Neural cell (in vitro differentiated cells): ENCODE data around the gene EML4.

Source experiments
- POLR2AphosphoS5 ChIP-seq: IDR thresholded peaks from 2 replicates; pipeline ENCODE4 v1.6.1; 2012
- RAD21 ChIP-seq: fragments of 450-650 bp; conservative IDR thresholded peaks from 2 replicates; pipeline ENCODE4 v1.6.1; 2014; ENCODE audit warnings: antibody characterized with exemption, mild to moderate bottlenecking, moderate library complexity
- TAF1 ChIP-seq: IDR thresholded peaks from 2 replicates; pipeline ENCODE4 v1.6.1; 2012; ENCODE audit warnings: low read depth
- TF ChIP-seq, protein P1 (sequence below): fragments of 450-650 bp; IDR thresholded peaks from 2 replicates; pipeline ENCODE4 v1.5.1; 2014; ENCODE audit warnings: antibody characterized with exemption, mild to moderate bottlenecking, moderate library complexity; ENCODE audit not compliant: poor library complexity, severe bottlenecking
- TF ChIP-seq, protein P2 (sequence below): IDR thresholded peaks from 2 replicates; pipeline ENCODE4 v1.6.1; 2012; ENCODE audit warnings: borderline replicate concordance

DNA sequence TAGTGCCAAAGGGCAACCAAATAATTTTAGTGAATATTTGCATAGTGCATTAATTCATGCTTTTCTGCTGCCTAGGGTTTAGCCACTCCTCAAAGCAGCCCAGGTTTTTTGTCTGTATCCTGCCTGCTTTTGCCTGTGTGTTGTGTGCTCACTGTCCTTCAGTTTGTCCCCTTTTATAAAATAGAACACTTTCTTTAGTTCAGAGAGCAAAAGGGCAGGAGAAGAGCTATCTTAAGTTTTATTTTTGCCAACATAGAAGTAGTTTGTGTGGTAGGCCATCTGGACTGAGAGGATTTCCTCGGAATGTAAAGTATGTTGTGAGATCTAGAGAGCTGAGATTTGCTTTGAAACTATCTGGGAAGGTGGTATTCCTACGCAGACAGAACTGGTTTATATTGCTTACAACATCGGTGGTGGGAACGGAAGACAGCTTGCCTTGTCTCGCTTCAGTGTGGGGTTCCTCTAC is 64.9 kb downstream of the EML4 start:
- TF ChIP-seq, protein P1, sequence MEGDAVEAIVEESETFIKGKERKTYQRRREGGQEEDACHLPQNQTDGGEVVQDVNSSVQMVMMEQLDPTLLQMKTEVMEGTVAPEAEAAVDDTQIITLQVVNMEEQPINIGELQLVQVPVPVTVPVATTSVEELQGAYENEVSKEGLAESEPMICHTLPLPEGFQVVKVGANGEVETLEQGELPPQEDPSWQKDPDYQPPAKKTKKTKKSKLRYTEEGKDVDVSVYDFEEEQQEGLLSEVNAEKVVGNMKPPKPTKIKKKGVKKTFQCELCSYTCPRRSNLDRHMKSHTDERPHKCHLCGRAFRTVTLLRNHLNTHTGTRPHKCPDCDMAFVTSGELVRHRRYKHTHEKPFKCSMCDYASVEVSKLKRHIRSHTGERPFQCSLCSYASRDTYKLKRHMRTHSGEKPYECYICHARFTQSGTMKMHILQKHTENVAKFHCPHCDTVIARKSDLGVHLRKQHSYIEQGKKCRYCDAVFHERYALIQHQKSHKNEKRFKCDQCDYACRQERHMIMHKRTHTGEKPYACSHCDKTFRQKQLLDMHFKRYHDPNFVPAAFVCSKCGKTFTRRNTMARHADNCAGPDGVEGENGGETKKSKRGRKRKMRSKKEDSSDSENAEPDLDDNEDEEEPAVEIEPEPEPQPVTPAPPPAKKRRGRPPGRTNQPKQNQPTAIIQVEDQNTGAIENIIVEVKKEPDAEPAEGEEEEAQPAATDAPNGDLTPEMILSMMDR, result no peak
- TF ChIP-seq, protein P2, sequence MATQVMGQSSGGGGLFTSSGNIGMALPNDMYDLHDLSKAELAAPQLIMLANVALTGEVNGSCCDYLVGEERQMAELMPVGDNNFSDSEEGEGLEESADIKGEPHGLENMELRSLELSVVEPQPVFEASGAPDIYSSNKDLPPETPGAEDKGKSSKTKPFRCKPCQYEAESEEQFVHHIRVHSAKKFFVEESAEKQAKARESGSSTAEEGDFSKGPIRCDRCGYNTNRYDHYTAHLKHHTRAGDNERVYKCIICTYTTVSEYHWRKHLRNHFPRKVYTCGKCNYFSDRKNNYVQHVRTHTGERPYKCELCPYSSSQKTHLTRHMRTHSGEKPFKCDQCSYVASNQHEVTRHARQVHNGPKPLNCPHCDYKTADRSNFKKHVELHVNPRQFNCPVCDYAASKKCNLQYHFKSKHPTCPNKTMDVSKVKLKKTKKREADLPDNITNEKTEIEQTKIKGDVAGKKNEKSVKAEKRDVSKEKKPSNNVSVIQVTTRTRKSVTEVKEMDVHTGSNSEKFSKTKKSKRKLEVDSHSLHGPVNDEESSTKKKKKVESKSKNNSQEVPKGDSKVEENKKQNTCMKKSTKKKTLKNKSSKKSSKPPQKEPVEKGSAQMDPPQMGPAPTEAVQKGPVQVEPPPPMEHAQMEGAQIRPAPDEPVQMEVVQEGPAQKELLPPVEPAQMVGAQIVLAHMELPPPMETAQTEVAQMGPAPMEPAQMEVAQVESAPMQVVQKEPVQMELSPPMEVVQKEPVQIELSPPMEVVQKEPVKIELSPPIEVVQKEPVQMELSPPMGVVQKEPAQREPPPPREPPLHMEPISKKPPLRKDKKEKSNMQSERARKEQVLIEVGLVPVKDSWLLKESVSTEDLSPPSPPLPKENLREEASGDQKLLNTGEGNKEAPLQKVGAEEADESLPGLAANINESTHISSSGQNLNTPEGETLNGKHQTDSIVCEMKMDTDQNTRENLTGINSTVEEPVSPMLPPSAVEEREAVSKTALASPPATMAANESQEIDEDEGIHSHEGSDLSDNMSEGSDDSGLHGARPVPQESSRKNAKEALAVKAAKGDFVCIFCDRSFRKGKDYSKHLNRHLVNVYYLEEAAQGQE, result no peak
- TF ChIP-seq RAD21 (no peak), POLR2AphosphoS5 (no peak), TAF1 (no peak)
